Stimulated activated CD8-positive, alpha-beta memory T cell treated with anti-CD3 and anti-CD28 coated beads, Interleukin-15, amount 100 ng/mL, for 4 hours (primary cell): ENCODE data around the gene FXYD4.
"Not testable (repeated sequence)": the region's sequence is repeated elsewhere in the genome, so short reads cannot be mapped to it uniquely, and the experiment has no call there.

Experiments
- DNase-seq, 2 donors: peaks; one replicate each; pipeline ENCODE4 v3.0.0-alpha.2; 2020; ENCODE audit warnings: low read depth in 2 of 2

Gene FXYD4, protein sequence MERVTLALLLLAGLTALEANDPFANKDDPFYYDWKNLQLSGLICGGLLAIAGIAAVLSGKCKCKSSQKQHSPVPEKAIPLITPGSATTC

DNA sequence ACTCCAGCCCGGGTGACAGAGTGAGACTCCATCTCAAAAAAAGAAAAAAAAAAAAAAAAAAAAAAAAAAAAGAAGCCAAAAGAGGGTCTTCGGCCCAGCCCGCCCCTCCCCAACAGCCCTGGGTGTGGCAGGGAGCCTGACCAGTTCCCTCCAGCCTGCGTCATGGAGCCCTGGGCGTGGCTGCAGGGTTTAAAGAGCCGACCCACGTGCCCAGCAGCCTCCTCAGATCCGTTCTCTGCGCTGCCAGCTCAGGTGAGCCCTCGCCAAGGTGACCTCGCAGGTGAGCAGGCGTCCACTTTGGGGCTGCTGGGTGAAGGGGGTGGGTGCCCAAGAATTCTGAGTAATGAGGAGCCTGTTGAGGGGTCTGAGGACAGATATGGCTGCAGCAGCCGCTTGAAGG is at the start of gene FXYD4:
FXYD4 (plus strand) TSS at position 219 of the 400 bp plus-strand sequence. CDS start 2,111 bp downstream, outside the sequence.
- DNase-seq, result no peak

GRCh38 chr10:43322331-43322730 is 49.1 kb upstream of the FXYD4 start:
- no peak for DNase-seq

DNA sequence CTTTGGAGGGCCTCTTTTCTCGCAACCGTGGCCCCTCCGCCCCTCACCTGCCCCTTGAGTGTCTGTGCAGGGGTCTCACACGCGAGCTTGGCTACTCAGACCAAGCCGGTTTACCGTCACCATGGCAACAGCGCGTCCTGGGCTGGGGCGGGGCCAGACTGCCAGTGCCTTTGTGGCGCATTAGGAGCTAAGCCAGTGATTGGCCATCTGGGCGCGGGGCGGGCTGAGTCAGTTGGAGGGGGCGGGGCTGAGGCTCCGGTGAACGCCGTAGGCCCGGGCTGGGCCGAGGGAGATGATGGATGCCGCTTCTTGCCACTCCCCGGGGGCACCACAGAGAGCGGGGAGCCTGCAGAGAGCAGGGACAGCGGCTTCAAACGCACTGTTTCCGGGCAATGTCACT is 48.7 kb upstream of the FXYD4 start:
- DNase-seq, result peak; percentile 37 to 66

DNA sequence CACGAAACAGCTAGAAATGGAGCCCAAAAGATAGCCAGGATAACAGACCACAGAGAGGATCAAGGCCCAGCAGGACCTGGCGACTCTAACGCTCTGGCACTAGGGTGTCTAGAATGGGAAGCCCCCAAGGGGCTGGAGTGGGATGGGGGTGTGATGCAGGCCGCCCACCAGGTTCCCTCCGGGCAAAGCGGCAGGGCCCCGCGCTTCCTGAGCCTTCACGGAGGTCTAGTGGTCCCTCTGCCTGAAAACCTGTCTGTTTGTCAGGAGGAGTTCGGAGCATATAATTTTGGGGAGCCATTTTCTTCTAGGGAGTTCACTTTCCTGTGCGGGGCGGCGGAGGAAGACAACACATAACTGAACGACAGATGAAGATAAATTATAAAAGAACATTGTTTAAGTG is 48.2 kb upstream of the FXYD4 start:
- no peak for DNase-seq

DNA sequence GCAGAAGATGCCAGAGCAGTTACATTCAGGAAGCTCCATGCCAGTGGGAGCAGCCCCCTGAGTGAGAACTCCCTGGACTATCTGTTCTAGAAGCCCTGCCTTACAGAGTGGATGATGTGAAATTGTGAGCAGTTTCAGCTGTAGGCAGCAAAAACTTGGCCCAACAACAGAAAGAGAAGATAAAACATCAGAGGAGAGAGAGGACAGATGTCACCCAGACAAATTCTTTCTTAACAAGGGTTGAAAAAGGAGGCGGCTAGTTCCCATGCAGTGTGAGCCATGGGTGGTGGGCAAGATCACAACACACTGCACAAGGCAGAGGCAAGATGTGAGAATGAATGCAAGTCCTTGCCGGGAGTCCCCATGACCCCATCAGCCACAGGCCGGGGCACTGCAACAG is 46.6 kb upstream of the FXYD4 start:
- DNase-seq, result no peak

GRCh38 chr10:43327171-43327570 is 44.3 kb upstream of the FXYD4 start:
- no peak for DNase-seq

DNA sequence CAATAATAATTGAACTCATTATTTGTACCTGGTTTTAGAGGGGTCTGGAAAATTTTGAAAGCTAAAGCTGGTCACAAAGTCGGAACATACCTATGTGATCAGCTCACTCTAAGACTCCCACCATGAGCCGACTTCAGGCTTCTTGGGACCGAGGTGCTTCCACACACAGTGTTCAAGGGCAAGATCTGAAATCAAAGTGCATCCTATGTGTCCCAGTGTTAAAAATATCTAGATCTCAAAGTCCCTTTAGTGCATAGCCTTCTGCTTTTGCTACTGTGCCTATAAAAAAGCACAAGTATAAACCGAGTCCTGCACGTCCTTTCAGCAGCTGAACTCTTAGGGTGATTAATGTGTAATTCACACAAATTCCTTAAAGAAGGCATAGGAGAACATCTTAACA is 43.5 kb upstream of the FXYD4 start:
- DNase-seq, result no peak

DNA sequence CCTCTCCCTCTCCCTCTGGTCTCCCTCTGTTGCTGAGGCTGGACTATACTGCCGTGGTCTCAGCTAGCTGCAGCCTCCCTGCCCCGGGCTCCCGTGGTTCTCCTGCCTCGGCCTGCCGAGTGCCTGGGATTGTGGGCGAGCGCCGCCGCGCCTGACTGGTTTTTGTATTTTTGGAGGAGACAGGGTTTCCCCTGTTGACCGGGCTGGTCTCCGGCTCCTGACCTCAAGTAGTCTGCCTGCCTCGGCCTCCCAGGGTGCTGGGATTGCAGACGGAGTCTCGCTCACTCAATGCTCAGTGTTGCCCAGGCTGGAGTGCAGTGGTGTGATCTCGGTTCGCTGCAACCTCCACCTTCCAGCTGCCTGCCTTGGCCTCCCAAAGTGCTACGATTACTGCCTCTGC is 42.6 kb upstream of the FXYD4 start:
- DNase-seq, result not testable (repeated sequence)

DNA sequence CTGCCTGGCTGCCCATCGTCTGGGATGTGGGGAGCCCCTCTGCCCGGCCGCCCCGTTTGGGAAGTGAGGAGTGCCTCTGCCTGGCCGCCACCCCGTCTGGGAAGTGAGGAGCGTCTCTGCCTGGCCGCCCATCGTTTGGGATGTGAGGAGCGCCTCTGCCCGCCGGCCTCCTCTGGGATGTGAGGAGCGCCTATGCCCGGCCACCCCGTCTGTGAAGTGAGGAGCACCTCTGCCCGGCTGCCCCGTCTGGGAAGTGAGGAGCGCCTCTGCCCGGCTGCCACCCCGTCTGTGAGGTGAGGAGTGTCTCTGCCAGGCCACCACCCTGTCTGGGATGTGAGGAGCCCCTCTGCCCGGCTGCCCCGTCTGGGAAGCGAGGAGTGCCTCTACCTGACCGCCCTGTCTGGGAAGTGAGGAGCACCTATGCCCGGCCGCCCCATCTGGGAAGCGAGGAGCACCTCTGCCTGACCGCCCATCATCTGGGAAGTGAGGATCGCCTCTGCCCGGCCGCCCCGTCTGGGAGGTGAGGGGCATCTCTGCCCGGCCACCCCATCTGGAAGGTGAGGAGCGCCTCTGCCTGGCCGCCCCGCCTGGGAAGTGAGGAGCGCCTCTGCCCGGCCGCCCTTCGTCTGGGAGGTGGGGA is 42.1 kb upstream of the FXYD4 start:
- not testable (repeated sequence) for DNase-seq

GRCh38 chr10:43330049-43330823 is 41.2 kb upstream of the FXYD4 start:
- DNase-seq, result not testable (repeated sequence)

DNA sequence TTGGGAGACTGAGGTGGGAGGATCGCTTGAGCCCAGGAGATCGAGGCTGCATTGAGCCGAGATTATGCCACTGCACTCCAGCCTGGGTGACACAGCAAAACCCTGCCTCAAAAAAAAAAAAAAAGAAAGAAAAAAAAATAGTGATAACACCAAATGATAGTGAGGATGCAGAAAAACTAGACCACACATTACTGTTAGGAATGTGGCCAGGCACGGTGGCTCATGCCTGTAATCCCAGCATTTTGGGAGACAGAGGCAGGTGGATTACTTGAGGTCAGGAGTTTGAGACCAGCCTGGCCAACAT is 40.7 kb upstream of the FXYD4 start:
- not testable (repeated sequence) for DNase-seq

- DNase-seq, result no peak
Measured at GRCh38 chr10:43333653-43334052, 37.8 kb upstream of the FXYD4 start.

DNA sequence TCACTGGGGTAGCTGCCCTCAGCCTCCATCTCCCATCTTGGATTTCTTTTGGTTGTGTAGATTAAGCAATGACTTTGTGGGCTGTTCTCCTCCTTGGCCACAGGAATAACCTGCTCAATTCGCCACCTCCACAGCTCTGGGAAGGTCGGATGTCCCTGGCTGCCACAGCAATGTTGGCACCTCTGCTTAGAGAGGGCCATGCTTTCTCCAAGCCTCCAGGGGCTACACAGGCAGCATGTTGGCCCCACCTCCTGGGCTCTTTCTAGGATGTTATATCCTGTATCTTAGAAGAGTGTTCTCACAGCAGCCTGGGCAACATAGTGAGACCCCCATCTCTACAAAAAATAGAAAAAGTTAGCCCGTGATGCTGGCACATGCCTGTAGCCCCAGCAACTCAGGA is 35.4 kb upstream of the FXYD4 start:
- no peak for DNase-seq

GRCh38 chr10:43336641-43337318 is 34.7 kb upstream of the FXYD4 start:
- no peak for DNase-seq

GRCh38 chr10:43337536-43337935 is 33.9 kb upstream of the FXYD4 start:
- not testable (repeated sequence) for DNase-seq

- no peak for DNase-seq
Measured at GRCh38 chr10:43338117-43338516, 33.3 kb upstream of the FXYD4 start.

DNA sequence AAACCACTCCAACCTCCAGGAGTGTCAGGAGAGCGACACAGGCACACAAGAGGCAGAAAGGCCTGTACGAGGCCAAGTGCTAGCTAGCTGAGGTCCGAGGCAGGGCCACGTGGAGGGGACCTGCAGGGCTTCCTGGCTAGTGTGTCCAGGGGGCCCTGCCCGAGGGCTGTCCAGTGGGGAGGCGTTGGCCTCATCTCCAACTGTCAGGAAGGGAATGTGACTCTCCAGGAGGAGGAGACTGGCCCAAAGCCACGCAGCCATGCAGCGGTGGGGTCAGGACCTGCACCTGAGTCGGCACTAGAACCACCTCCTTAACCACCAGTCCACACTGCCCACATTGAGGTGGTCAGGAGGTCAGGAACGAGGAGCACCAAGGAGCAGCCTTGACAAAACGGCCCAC is 32.3 kb upstream of the FXYD4 start:
- no peak for DNase-seq

DNA sequence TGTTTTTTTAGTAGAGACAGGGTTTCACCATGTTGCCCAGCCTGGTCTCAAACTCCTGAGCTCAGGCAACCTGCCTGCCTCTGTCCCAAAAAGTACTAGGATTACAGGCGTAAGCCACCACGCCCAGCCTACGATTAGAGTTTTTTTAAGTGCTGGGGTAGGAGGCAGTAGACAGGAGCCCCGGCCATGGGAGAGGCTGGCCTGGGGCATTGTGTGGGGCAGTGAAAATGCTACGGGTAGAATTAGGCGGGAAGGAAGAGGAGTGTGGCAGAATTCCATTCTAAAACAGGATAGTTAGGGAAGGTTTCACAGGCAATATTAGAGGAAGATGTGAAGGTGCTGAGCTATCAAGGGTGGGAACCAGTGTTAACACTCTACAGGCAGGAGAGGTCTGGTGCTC is 31.3 kb upstream of the FXYD4 start:
- DNase-seq, result no peak

- DNase-seq, result no peak
Measured at GRCh38 chr10:43340619-43341018, 30.8 kb upstream of the FXYD4 start.

DNA sequence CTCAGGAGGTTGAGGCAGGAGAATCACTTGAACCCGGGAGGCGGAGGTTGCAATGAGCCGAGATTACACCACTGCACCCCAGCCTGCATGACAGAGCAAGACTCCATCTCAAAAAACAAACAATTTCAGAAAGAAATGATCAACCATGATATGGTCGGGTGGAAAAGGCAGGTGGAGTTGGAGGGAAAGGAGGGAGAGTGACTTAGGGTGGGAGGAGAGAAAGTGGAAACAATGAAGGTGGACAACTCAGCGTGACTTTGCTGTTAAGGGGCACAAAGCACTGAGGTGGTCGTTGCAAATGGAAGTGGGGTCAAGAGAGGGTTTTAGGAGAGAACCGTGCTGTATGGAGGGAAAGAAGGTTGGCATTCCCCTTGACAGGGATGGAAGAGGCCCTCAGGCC is 30.0 kb upstream of the FXYD4 start:
- DNase-seq, result no peak

DNA sequence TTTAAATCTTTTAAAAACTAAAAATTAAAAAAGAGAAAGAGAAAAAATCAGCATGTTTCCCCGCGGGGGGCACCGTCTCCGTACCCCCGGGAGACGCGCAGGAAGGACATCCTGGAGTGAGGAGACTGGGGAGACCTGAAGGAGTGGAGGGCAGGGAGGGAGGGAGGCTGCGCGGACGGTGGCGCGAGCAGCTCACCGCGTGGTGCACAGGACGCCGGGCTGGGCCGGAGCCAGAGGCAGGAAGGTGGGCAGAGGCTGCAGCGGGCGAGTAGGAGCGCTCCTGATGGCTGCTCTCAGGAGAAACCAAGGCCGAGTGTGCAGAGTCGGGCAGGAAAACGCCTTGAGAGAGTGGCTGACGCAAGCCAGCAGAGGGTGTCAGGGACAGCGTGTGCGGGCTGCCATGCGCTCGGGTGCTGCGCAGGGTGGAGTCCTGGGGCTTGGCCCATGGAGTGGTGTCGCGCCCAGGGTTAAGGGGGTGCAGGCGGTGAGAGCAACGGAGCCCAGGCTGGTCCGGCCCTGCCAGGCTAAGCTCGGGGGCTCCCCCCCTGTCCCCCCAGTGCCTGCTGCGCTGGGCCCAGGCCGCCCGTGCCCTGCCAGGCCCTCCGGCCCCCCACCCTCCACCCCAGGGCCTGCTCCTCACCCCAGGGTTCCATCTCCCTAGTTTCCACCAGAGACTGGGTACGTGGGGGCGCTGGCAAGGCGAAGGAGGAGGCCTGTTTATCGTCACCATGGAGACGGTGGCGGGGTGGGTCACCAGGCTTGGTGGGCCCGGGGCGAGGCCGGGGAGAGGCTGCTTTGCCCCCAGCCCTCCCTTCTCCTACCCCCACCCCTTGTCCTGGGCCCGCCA is 28.9 kb upstream of the FXYD4 start:
- no peak for DNase-seq

GRCh38 chr10:43343126-43343525 is 28.3 kb upstream of the FXYD4 start:
- DNase-seq, result no peak
